NK-92 (cell line): ENCODE data around the gene TRIM32.

ENCODE experiments used
- DNase-seq: peaks from one replicate; lab custom pipeline; 2025; ENCODE audit not compliant: unreplicated experiment; lab: John Stamatoyannopoulos, UW

Gene TRIM32

DNA sequence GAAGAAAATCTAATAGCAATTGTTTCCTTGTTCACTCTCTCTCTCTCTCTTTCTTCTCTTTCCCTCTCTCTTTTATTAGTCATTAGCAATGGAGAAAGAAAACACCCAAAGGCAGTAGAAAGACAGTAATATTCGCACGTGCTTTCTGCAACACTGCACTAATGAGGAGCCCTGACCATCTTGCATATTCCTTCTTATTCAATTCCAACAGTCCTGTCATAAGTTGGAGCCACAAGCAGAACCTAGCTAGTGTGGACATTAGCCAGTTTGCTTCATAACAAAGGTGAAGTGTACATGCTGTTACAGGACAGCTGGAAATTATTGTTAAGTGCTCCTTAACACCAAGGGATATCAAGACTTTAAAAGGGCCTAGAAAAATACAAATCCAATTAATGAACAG is 63.4 kb downstream of the TRIM32 start:
- DNase-seq = no peak
